Osteocyte (in vitro differentiated cells): Measurements from ENCODE around the gene CBR4. TPM values are rescaled to one million over a fixed set of nuclear protein-coding genes. Genes with fewer than 3 reads are reported as not detected.

ENCODE experiments used
- DNase-seq: peaks from one replicate; pipeline ENCODE4 v3.0.0; 2021; ENCODE audit warnings: mixed read lengths; ENCODE audit not compliant: unreplicated experiment; ENCODE audit errors: extremely low spot score
- H3K27ac Mint-ChIP-seq: one replicate; pipeline ENCODE4 v1.8.0; 2021; ENCODE audit warnings: mild to moderate bottlenecking, mixed read lengths; ENCODE audit not compliant: unreplicated experiment
- H3K27me3 Mint-ChIP-seq: one replicate; pipeline ENCODE4 v1.8.0; 2021; ENCODE audit warnings: mixed read lengths; ENCODE audit not compliant: unreplicated experiment
- H3K36me3 Mint-ChIP-seq: one replicate; pipeline ENCODE4 v1.8.0; 2021; ENCODE audit warnings: mixed read lengths; ENCODE audit not compliant: unreplicated experiment
- H3K4me1 Mint-ChIP-seq: one replicate; pipeline ENCODE4 v1.8.0; 2021; ENCODE audit warnings: mixed read lengths; ENCODE audit not compliant: unreplicated experiment
- H3K4me3 Mint-ChIP-seq: one replicate; pipeline ENCODE4 v1.8.0; 2021; ENCODE audit warnings: mild to moderate bottlenecking, moderate library complexity, mixed read lengths; ENCODE audit not compliant: unreplicated experiment
- H3K9me3 Mint-ChIP-seq: one replicate; pipeline ENCODE4 v1.8.0; 2021; ENCODE audit warnings: mixed read lengths; ENCODE audit not compliant: unreplicated experiment
- CTCF ChIP-seq: fragments of 200-600 bp; sonication (generic); IDR thresholded peaks from 2 replicates; pipeline ENCODE4 v1.5.0; 2021; ENCODE audit warnings: antibody characterized with exemption, mild to moderate bottlenecking, moderate library complexity
- total RNA-seq: library from RNA; stranded (reverse); gene quantifications from 2 replicates; pipeline ENCODE4 v1.2.1, GENCODE V29; 2021

Gene CBR4
- total RNA-seq, 1 donor from 2014 or later, result 20.8 TPM

DNA sequence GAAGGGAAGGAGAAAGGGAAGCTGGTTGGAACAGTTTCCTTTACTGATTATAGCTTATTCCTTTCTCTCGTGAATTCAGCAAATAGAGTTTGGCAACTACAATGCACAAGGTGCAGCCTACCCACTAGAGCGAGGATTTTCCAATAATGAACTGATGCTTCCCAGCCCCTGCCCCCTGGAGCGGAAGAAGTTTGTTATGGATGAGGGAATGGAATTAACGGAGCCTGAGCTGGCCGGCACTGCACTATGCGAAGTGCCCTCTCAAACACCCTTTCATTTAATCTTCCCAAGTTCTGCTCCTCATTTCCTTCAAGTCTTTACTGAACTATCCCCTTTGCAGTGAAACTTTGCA lies 42.5 kb upstream of the CBR4 start:
- Mint-ChIP-seq H3K9me3 (no peaks in the 10 kb centered on the region), H3K36me3 (no peaks in the 10 kb centered on the region), H3K27me3 (no peaks in the 10 kb centered on the region), H3K27ac (no peak overlapping the region), H3K4me1 (peaks cover 6% of the 10 kb centered on the region), H3K4me3 (no peak overlapping the region)
- DNase-seq, result no peak
- no peak for TF ChIP-seq CTCF

- Mint-ChIP-seq H3K36me3 (no peaks in the 10 kb centered on the region), H3K27ac (no peak overlapping the region), H3K4me1 (peaks cover 3% of the 10 kb centered on the region), H3K4me3 (no peak overlapping the region), H3K9me3 (no peaks in the 10 kb centered on the region), H3K27me3 (no peaks in the 10 kb centered on the region)
- DNase-seq, result no peak
- no peak for TF ChIP-seq CTCF
Observed at GRCh38 chr4:169051761-169052593, 41.9 kb upstream of the CBR4 start.

DNA sequence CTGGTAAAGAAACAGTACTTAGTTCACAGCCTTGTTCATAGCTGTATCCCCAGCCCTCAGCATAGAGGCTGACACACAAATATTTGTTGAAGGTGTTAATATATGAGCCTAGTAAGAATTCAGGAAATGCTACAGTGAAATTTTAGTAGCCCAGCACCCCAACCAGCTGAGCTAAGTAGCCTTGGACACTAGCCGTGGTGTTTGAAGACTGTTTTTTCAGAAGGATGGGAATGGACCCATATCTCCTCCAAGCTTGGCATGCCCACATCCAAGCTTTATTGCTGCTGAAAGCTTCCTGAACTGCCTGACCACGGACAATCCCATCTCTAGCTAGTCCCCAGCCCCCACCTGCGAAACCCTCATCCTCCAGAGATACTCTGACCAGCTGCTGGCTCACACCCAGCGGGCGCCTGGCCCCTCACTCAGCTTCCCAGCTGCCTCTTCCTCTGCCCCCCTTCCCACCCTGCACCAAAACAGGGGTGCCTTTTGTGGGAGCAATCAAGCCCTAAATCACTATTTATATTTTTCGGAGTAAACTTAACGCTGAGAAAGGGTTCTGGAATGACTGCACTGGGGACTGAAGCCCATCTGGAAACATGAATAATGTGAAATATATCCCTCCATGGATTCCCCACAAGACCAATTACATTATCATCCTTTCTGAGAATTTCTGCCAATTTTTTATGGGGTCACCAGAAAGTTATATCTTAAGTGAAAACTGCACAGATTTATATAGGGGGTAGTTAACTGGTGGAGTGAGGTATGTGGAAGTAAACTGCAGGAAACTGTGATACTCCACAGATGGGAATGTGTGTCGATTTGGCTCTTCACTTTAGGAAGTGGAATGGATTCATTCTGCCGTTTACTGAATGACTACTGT lies 41.1 kb upstream of the CBR4 start:
- no peak for TF ChIP-seq CTCF
- Mint-ChIP-seq H3K4me1 (peaks cover 3% of the 10 kb centered on the region), H3K9me3 (no peaks in the 10 kb centered on the region), H3K4me3 (no peak overlapping the region), H3K27me3 (no peaks in the 10 kb centered on the region), H3K27ac (no peak overlapping the region), H3K36me3 (no peaks in the 10 kb centered on the region)
- DNase-seq, result no peak

- Mint-ChIP-seq H3K27ac (no peak overlapping the region), H3K36me3 (no peaks in the 10 kb centered on the region), H3K9me3 (no peaks in the 10 kb centered on the region), H3K4me1 (peaks cover 3% of the 10 kb centered on the region), H3K27me3 (no peaks in the 10 kb centered on the region), H3K4me3 (no peak overlapping the region)
- DNase-seq, result no peak
- TF ChIP-seq CTCF, result no peak
Observed at GRCh38 chr4:169050284-169050683, 40.2 kb upstream of the CBR4 start.

DNA sequence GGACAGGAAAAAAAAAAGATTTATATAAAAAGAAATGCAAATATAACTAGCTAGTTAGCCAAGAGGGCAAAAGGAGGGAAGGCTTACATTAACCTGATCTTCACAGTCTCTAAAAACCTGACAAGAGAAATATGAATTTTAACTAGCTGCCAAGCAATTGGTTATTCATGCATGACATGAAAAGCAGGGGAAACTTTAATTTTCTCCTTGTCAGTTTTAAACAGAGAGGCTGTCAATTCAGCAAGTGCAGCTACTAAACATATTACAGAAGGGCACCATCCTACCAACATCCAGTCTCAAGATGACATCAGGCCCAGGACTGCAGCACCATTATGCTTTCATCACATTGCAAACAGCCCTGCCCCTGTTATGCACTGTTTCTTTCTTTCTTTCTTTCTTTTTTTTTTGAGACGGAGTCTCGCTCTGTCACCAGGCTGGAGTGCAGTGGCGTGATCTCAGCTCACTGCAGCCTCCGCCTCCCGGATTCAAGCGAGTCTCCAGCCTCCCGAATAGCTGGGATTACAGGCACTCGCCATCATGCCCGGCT lies 38.9 kb upstream of the CBR4 start:
- Mint-ChIP-seq H3K36me3 (no peaks in the 10 kb centered on the region), H3K4me3 (no peak overlapping the region), H3K27me3 (no peaks in the 10 kb centered on the region), H3K9me3 (no peaks in the 10 kb centered on the region), H3K4me1 (peaks cover 3% of the 10 kb centered on the region), H3K27ac (no peak overlapping the region)
- no peak for DNase-seq
- TF ChIP-seq CTCF, result no peak
